Measurements from ENCODE around the gene BID. TPM values are rescaled to one million over a fixed set of nuclear protein-coding genes. Genes with fewer than 3 reads are reported as not detected.
A peak's percentile ranks its signal among the peaks of the same experiment; 100 is the strongest.

BID gene
- total RNA-seq, 1 donor from 2014 or later: 17.9 TPM

- DNase-seq (ENCODE audit: low spot score): no peak
- no peak overlapping the region for H3K4me3 Mint-ChIP-seq
- no peaks in the 10 kb centered on the region for H3K27me3 Mint-ChIP-seq (ENCODE audit: insufficient read depth)
- H3K9me3 Mint-ChIP-seq: no peaks in the 10 kb centered on the region
- H3K27ac Mint-ChIP-seq: no peak overlapping the region
- no peaks in the 10 kb centered on the region for H3K4me1 Mint-ChIP-seq (ENCODE audit: low read depth)
- no peaks in the 10 kb centered on the region for H3K36me3 Mint-ChIP-seq (ENCODE audit: low read depth)
- intact Hi-C loops (cut with micrococcal nuclease): loop anchor here (2.0 kb wide), 1 partner anchor 23 kb away; no protein-coding TSS in a partner anchor
These were observed 30.4 kb downstream of the BID start for GRCh38 chr22:17743661-17744411.

GRCh38 chr22:17742527-17742902 lies 31.8 kb downstream of the BID start:
- peak; percentile 38 for DNase-seq (ENCODE audit: low spot score)
- Mint-ChIP-seq H3K9me3 (no peaks in the 10 kb centered on the region), H3K27ac (no peak overlapping the region), H3K27me3 (ENCODE audit: insufficient read depth) (no peaks in the 10 kb centered on the region), H3K36me3 (ENCODE audit: low read depth) (no peaks in the 10 kb centered on the region), H3K4me3 (no peak overlapping the region), H3K4me1 (ENCODE audit: low read depth) (no peaks in the 10 kb centered on the region)
- intact Hi-C loops (cut with micrococcal nuclease): loop anchor here (1.0 to 2.0 kb wide), 3 partner anchors 24 to 335 kb away; partner anchors contain the start of gene PEX26

- intact Hi-C loops (cut with micrococcal nuclease): loop anchor here (1.0 to 2.0 kb wide), 3 partner anchors 25 to 335 kb away; partner anchors contain the start of gene PEX26
- H3K9me3 Mint-ChIP-seq: no peaks in the 10 kb centered on the region
- no peaks in the 10 kb centered on the region for H3K36me3 Mint-ChIP-seq (ENCODE audit: low read depth)
- no peak overlapping the region for H3K4me3 Mint-ChIP-seq
- DNase-seq (ENCODE audit: low spot score): no peak
- no peaks in the 10 kb centered on the region for H3K27me3 Mint-ChIP-seq (ENCODE audit: insufficient read depth)
- H3K4me1 Mint-ChIP-seq (ENCODE audit: low read depth): no peaks in the 10 kb centered on the region
- H3K27ac Mint-ChIP-seq: no peak overlapping the region
These were observed 32.3 kb downstream of the BID start for GRCh38 chr22:17741866-17742526.

DNA sequence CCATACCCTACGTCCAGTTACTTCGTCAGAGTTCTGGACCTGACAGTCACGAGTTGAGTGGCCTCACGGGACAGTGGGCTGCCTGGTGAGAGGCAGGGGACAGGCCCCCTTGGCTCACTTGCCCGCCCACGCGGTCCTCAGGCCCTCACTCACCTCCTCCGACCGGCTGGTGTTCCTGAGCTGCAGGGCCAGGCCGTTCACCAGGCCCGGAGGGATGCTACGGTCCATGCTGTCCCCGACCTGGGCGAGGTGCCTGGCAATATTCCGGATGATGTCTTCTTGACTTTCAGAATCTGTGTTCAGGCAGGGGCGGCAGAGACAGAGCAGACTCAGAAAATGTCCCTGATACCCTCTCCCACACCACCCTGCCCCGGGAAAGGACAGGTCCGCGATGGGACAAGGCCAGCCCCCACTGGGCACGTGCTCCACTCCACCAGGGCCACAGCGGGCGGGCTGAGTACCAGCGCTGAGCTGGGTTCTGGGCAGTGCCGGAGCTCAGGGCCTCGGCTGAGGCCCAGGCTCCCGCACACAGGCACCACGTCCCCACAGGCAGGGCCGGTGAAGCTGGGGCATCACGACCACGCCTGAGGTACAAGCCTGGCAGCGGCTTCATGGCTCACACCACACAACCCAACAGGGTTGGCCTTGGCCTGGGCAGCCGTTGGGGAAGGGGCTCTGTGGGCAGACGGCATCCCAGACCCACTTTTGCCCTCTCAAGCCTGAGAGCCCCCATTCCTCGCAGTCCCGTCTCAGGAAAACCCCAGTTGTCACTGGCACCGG lies 34.9 kb downstream of the BID start:
- Mint-ChIP-seq H3K4me3 (no peak overlapping the region), H3K36me3 (ENCODE audit: low read depth) (peaks cover 5% of the 10 kb centered on the region)
- intact Hi-C loops (cut with micrococcal nuclease): no loop called here

DNA sequence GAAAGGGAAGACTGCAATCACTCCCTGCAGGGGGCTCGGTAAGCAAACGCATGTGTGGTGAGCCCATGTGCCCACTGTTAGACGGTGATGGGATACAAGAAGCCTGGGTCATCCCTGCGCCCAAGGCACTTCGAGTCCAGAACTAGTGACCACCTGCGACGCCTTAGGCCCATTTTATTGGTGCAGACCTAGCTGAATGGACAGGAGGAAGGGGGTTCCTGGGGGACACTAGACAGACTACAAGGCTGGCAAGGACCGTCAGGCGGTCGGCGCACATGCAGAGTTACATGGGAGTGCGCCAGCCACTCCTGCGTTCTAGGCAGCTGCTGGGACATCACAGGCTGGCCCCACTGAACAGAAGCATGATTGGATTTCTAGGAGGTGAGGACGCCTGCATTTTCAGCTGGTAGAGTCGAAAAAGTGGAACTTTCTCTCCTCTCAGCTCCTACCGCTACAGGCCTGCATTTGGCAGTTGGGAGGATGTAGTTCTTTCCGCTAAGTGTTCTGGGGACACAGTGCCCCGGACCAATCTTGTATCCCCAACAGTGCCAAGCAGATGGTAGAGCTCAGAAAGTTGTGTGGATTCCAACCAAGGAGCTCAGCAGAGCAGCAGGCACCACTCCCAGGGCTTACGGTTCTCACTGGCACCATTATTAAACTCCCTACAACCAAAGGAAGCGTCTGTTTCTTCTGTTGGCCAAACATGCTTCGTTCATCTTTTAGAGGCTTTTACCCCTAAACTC lies 35.7 kb downstream of the BID start:
- H3K27ac Mint-ChIP-seq: no peak overlapping the region
- intact Hi-C loops (cut with micrococcal nuclease): no loop called here
- H3K36me3 Mint-ChIP-seq (ENCODE audit: low read depth): peaks cover 11% of the 10 kb centered on the region
- H3K27me3 Mint-ChIP-seq (ENCODE audit: insufficient read depth): no peaks in the 10 kb centered on the region
- no peak overlapping the region for H3K4me3 Mint-ChIP-seq
- H3K4me1 Mint-ChIP-seq (ENCODE audit: low read depth): peaks cover 15% of the 10 kb centered on the region
- no peak for DNase-seq (ENCODE audit: low spot score)
- no peaks in the 10 kb centered on the region for H3K9me3 Mint-ChIP-seq

More for the DNA sequence above, 34.9 kb downstream of the BID start:
- H3K27ac Mint-ChIP-seq: no peak overlapping the region
- no peaks in the 10 kb centered on the region for H3K27me3 Mint-ChIP-seq (ENCODE audit: insufficient read depth)
- H3K4me1 Mint-ChIP-seq (ENCODE audit: low read depth): peaks cover 7% of the 10 kb centered on the region
- no peaks in the 10 kb centered on the region for H3K9me3 Mint-ChIP-seq
- DNase-seq (ENCODE audit: low spot score): no peak

DNA sequence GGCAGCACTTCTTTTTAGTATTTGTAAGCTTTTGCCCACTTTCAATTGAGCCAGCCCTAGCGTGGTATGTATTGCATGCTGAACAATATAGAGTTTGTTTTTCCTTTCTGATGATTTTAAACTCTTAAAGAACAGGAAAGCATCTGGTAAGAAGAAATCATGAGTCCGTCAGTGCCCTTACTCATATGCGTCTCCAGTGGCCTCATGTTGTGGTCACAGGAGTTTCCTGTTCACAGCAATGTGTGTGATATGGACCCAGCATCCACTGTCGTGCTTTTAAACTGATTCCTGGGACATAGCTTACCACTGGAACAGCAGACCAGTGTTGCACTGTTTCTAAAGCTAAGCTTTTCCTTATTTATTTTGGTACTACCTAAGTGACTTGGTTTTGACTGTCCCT lies 40.1 kb downstream of the BID start:
- peaks cover 17% of the 10 kb centered on the region for H3K4me1 Mint-ChIP-seq (ENCODE audit: low read depth)
- H3K4me3 Mint-ChIP-seq: no peak overlapping the region

GRCh38 chr22:17733466-17733865 lies 40.8 kb downstream of the BID start:
- Mint-ChIP-seq H3K4me1 (ENCODE audit: low read depth) (peaks cover 17% of the 10 kb centered on the region), H3K4me3 (no peak overlapping the region), H3K36me3 (ENCODE audit: low read depth) (peaks cover 27% of the 10 kb centered on the region), H3K27ac (peak overlapping the region; percentile 40), H3K27me3 (ENCODE audit: insufficient read depth) (no peaks in the 10 kb centered on the region), H3K9me3 (no peaks in the 10 kb centered on the region)
- intact Hi-C loops (cut with micrococcal nuclease): no loop called here
- no peak for DNase-seq (ENCODE audit: low spot score)

More for the DNA sequence above, 40.1 kb downstream of the BID start:
- peak; percentile 16 for DNase-seq (ENCODE audit: low spot score)
- Mint-ChIP-seq H3K36me3 (ENCODE audit: low read depth) (peaks cover 27% of the 10 kb centered on the region), H3K27me3 (ENCODE audit: insufficient read depth) (no peaks in the 10 kb centered on the region), H3K27ac (peak overlapping the region; percentile 67), H3K9me3 (no peaks in the 10 kb centered on the region)
- intact Hi-C loops (cut with micrococcal nuclease): loop anchor here (1.0 to 2.0 kb wide), 2 partner anchors 33 to 47 kb away; no protein-coding TSS in a partner anchor

DNA sequence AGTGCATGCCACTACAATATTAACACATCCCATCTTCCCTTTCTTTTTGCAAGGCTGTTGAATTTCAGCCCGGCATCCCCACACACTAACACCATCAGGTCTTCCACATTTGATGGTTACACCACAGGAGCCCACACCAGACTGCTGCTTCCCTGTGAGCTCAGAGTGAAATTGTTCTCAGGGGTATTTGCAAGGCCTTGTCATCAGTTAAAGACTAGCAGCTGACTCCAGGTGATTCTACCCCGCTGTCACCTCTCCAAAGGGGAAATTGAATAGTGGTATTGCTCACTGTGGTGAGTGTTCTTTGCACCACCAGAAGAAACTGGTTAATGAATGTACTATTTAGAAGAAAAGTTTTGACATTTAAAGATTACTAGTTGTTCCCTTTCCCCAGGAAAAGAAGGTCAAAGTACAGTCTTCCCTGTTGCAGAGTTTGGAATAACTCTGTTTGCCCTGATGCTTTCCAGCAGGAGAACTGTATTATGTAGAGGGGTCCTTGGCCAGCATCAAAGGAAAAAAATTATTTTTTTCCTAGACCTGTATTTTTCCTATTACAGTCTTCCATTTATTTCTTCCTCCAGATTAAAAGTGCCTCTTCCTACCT lies 41.9 kb downstream of the BID start:
- DNase-seq (ENCODE audit: low spot score): no peak
- Mint-ChIP-seq H3K27me3 (ENCODE audit: insufficient read depth) (no peaks in the 10 kb centered on the region), H3K9me3 (no peaks in the 10 kb centered on the region), H3K4me3 (no peak overlapping the region), H3K27ac (peak overlapping the region; percentile 5), H3K36me3 (ENCODE audit: low read depth) (peaks cover 27% of the 10 kb centered on the region), H3K4me1 (ENCODE audit: low read depth) (peaks cover 17% of the 10 kb centered on the region)
- intact Hi-C loops (cut with micrococcal nuclease): no loop called here

GRCh38 chr22:17729561-17729960 lies 44.7 kb downstream of the BID start:
- Mint-ChIP-seq H3K9me3 (no peaks in the 10 kb centered on the region), H3K27ac (no peak overlapping the region), H3K4me3 (no peak overlapping the region), H3K27me3 (ENCODE audit: insufficient read depth) (no peaks in the 10 kb centered on the region), H3K36me3 (ENCODE audit: low read depth) (peaks cover 32% of the 10 kb centered on the region), H3K4me1 (ENCODE audit: low read depth) (peaks cover 22% of the 10 kb centered on the region)
- intact Hi-C loops (cut with micrococcal nuclease): no loop called here
- DNase-seq (ENCODE audit: low spot score): no peak

GRCh38 chr22:17728786-17729185 lies 45.5 kb downstream of the BID start:
- no peaks in the 10 kb centered on the region for H3K27me3 Mint-ChIP-seq (ENCODE audit: insufficient read depth)
- H3K4me1 Mint-ChIP-seq (ENCODE audit: low read depth): peaks cover 14% of the 10 kb centered on the region
- H3K4me3 Mint-ChIP-seq: no peak overlapping the region
- DNase-seq (ENCODE audit: low spot score): no peak
- no peaks in the 10 kb centered on the region for H3K9me3 Mint-ChIP-seq
- peaks cover 26% of the 10 kb centered on the region for H3K36me3 Mint-ChIP-seq (ENCODE audit: low read depth)
- intact Hi-C loops (cut with micrococcal nuclease): no loop called here
- no peak overlapping the region for H3K27ac Mint-ChIP-seq

DNA sequence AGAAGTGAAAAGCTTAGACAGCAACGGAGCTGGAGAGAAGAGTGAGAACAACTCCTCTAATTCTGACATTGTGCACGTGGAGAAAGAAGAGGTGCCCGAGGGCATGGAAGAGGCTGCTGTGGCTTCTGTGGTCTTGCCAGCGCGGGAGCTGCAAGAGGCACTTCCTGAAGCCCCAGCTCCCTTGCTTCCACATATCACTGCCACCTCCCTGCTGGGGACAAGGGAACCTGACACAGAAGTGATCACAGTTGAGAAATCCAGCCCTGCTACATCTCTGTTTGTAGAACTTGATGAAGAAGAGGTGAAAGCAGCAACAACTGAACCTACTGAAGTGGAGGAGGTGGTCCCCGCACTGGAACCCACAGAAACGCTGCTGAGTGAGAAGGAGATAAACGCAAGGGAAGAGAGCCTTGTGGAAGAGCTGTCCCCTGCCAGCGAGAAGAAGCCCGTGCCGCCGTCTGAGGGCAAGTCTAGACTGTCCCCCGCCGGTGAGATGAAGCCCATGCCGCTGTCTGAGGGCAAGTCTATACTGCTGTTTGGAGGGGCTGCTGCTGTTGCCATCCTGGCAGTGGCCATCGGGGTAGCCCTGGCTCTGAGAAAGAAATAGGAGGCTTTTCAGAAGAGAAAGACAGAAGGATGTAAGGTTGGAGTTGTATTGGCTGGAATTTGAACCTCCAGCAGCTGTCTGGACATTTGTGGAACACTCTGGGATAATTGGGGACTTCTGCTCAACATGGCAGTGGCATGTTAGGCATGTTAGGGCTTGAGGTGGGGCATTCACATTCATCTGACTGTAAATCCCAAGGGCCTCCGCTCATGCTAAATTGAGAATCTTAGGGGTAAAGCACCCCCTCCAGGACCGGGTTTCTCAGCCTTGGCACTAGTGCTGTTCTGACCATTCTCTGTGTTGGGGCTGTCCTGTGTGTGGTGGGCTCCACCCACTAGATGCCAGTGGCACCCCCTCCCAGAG lies 47.1 kb downstream of the BID start:
- no peak for DNase-seq (ENCODE audit: low spot score)
- no peaks in the 10 kb centered on the region for H3K9me3 Mint-ChIP-seq
- H3K27me3 Mint-ChIP-seq (ENCODE audit: insufficient read depth): no peaks in the 10 kb centered on the region
- peaks cover 10% of the 10 kb centered on the region for H3K4me1 Mint-ChIP-seq (ENCODE audit: low read depth)
- no peak overlapping the region for H3K4me3 Mint-ChIP-seq
- peaks cover 15% of the 10 kb centered on the region for H3K36me3 Mint-ChIP-seq (ENCODE audit: low read depth)
- intact Hi-C loops (cut with micrococcal nuclease): no loop called here
- no peak overlapping the region for H3K27ac Mint-ChIP-seq

Data from activated T-helper 1 cell treated with anti-CD3 and anti-CD28 coated beads, Interleukin-12 subunit alpha, Interleukin-12 subunit beta, Interleukin-2, Interleukin-4 antibody, amounts not matched to agents 30 ng/mL and 10 ng/mL and 1 ng/mL, durations not matched to agents 14 hours and 24 hours and 36 hours (primary cell).